ENCODE data around the gene DNAJC6. TPM values are rescaled to one million over a fixed set of nuclear protein-coding genes. Genes with fewer than 3 reads are reported as not detected.

DNAJC6 gene
- total and polyA plus RNA-seq, 2 of the 13 experiments (the other 11 are each of a cell fraction or from before 2014, with no cell fraction given), result 1.0 to 1.6 TPM

GRCh38 chr1:65339866-65340468, 30.6 kb downstream of the DNAJC6 start:
- BruUV-seq (replicated peaks), result no TSS peak
- Histone ChIP-seq H4K20me1 (ENCODE audit: insufficient read depth, low read length) (no peaks in the 10 kb centered on the region), H2AFZ (ENCODE audit: low read length) (no peak overlapping the region), H3K36me3 (replicated peaks in 1 of 2; ENCODE audit: control insufficient read depth in 1 of 2, insufficient read depth in 2 of 2, low read length in 2 of 2) (no peaks in the 10 kb centered on the region), H3K79me2 (ENCODE audit: insufficient read depth, low read length) (no peaks in the 10 kb centered on the region), H3K4me1 (ENCODE audit: insufficient read depth, low read length) (peaks cover 12% of the 10 kb centered on the region), H3K27ac (ENCODE audit: extremely low read length, insufficient read depth, low read length) (no peak overlapping the region), H3K9ac (ENCODE audit: insufficient read depth, low read depth, low read length) (no peak overlapping the region), H3K4me3 (replicated peaks in 1 of 3; ENCODE audit: insufficient read depth in 1 of 3, low read depth in 2 of 3, low read length in 3 of 3) (no peak overlapping the region), H3K9me3 (ENCODE audit: low read length) (no peaks in the 10 kb centered on the region), H3K27me3 (ENCODE audit: control insufficient read depth in 1 of 2, insufficient read depth in 2 of 2, low read length in 2 of 2) (no peaks in the 10 kb centered on the region), H3K4me2 (ENCODE audit: low read depth, low read length) (no peak overlapping the region)
- ChIA-PET CTCF (ENCODE audit: low intra/inter-chr PET ratio, low total read pairs) (no interaction called here), POLR2A (interaction anchor here (1.2 kb wide), 1 partner anchor 79 kb away, joined by 3 read pairs; no protein-coding TSS in a partner anchor)
- peak; percentile 49 for ATAC-seq
- TF ChIP-seq MIER2 (CRISPR knock-in tag; IDR thresholded peaks at IDR 0.05) (peak; percentile 69; the same call in 1 of the 2 replicates), REST (IDR thresholded peaks at IDR 0.05; ENCODE audit: borderline replicate concordance in 1 of 2, low read depth in 1 of 2, low read length in 2 of 2) (peak in 1 of 2 experiments; percentile 86; a peak in 2 of 4 replicates), ZNF558 (CRISPR knock-in tag; IDR thresholded peaks at IDR 0.05; ENCODE audit: borderline replicate concordance) (no peak), HNF4A (CRISPR knock-in tag; IDR thresholded peaks at IDR 0.05) (peak; percentile 36), RARA (CRISPR knock-in tag; IDR thresholded peaks at IDR 0.05) (peak; percentile 81), ZNF709 (CRISPR knock-in tag; IDR thresholded peaks at IDR 0.05) (no peak), NR2F1 (CRISPR knock-in tag; IDR thresholded peaks at IDR 0.05) (0 out of 4 replicates have a peak, but pooled peaks of 1 of the 2 experiments have one; percentile 40)
- TF ChIP-seq, protein P1, sequence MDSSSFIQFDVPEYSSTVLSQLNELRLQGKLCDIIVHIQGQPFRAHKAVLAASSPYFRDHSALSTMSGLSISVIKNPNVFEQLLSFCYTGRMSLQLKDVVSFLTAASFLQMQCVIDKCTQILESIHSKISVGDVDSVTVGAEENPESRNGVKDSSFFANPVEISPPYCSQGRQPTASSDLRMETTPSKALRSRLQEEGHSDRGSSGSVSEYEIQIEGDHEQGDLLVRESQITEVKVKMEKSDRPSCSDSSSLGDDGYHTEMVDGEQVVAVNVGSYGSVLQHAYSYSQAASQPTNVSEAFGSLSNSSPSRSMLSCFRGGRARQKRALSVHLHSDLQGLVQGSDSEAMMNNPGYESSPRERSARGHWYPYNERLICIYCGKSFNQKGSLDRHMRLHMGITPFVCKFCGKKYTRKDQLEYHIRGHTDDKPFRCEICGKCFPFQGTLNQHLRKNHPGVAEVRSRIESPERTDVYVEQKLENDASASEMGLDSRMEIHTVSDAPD (CRISPR knock-in tag; IDR thresholded peaks at IDR 0.05), result no peak
- FAIRE-seq, result no peak
- in situ Hi-C loops (cut with HindIII; ENCODE audit: extremely low pct_ligation_motif_present, low pct_unique_long_range_greater_than_20kb), result no loop called here
- WGBS (ENCODE audit: low lambda C conversion rate), result 33% methylated on average over 3 of the region's 3 CpGs
- DNase-seq (ENCODE audit: low spot score), result peak; percentile 52
- intact Hi-C loops (cut with micrococcal nuclease; ENCODE audit: unreplicated experiment), result no loop called here
